ENCODE measurements around the gene GRIA4.
"Not testable (repeated sequence)": the region's sequence is repeated elsewhere in the genome, so short reads cannot be mapped to it uniquely, and the experiment has no call there.

GRIA4 gene

GRCh38 chr11:105719073-105719822 lies 109.4 kb downstream of the GRIA4 start:
- DNase-seq (ENCODE audit: low read depth), result peak; percentile 21

- no peak for DNase-seq (ENCODE audit: low read depth)
Measured at GRCh38 chr11:105720096-105720495, 110.2 kb downstream of the GRIA4 start.

GRCh38 chr11:105723269-105723668 lies 113.4 kb downstream of the GRIA4 start:
- no peak for DNase-seq (ENCODE audit: low read depth)

- no peak for DNase-seq (ENCODE audit: low read depth)
Measured at GRCh38 chr11:105732611-105733010, 122.7 kb downstream of the GRIA4 start.

- DNase-seq (ENCODE audit: low read depth), result no peak
Measured at GRCh38 chr11:105734426-105734825, 124.6 kb downstream of the GRIA4 start.

GRCh38 chr11:105738251-105738650 lies 128.4 kb downstream of the GRIA4 start:
- no peak for DNase-seq (ENCODE audit: low read depth)

GRCh38 chr11:105738986-105739795 lies 129.3 kb downstream of the GRIA4 start:
- DNase-seq (ENCODE audit: low read depth), result no peak

GRCh38 chr11:105740164-105740903 lies 130.5 kb downstream of the GRIA4 start:
- DNase-seq (ENCODE audit: low read depth), result no peak

GRCh38 chr11:105741488-105742020 lies 131.7 kb downstream of the GRIA4 start:
- DNase-seq (ENCODE audit: low read depth), result no peak

- DNase-seq (ENCODE audit: low read depth), result no peak
Measured at GRCh38 chr11:105754260-105754659, 144.4 kb downstream of the GRIA4 start.

- DNase-seq (ENCODE audit: low read depth), result no peak
Measured at GRCh38 chr11:105754716-105755115, 144.8 kb downstream of the GRIA4 start.

- no peak for DNase-seq (ENCODE audit: low read depth)
Measured at GRCh38 chr11:105757107-105757506, 147.2 kb downstream of the GRIA4 start.

- DNase-seq (ENCODE audit: low read depth), result no peak
Measured at GRCh38 chr11:105763594-105763993, 153.7 kb downstream of the GRIA4 start.

- DNase-seq (ENCODE audit: low read depth), result no peak
Measured at GRCh38 chr11:105767931-105768330, 158.1 kb downstream of the GRIA4 start.

- DNase-seq (ENCODE audit: low read depth), result no peak
Measured at GRCh38 chr11:105769627-105770026, 159.8 kb downstream of the GRIA4 start.

- DNase-seq (ENCODE audit: low read depth), result not testable (repeated sequence)
Measured at GRCh38 chr11:105773452-105773851, 163.6 kb downstream of the GRIA4 start.

- DNase-seq (ENCODE audit: low read depth), result no peak
Measured at GRCh38 chr11:105774899-105775298, 165.0 kb downstream of the GRIA4 start.

GRCh38 chr11:105780781-105781525 lies 171.1 kb downstream of the GRIA4 start:
- DNase-seq (ENCODE audit: low read depth), result no peak

GRCh38 chr11:105781807-105782206 lies 171.9 kb downstream of the GRIA4 start:
- no peak for DNase-seq (ENCODE audit: low read depth)

GRCh38 chr11:105783216-105783615 lies 173.3 kb downstream of the GRIA4 start:
- DNase-seq (ENCODE audit: low read depth), result no peak

- DNase-seq (ENCODE audit: low read depth), result not testable (repeated sequence)
Measured at GRCh38 chr11:105785850-105786249, 176.0 kb downstream of the GRIA4 start.

GRCh38 chr11:105786741-105787140 lies 176.9 kb downstream of the GRIA4 start:
- no peak for DNase-seq (ENCODE audit: low read depth)

Measured in EH (cell line).